ENCODE data around the gene TNF.

DNA sequence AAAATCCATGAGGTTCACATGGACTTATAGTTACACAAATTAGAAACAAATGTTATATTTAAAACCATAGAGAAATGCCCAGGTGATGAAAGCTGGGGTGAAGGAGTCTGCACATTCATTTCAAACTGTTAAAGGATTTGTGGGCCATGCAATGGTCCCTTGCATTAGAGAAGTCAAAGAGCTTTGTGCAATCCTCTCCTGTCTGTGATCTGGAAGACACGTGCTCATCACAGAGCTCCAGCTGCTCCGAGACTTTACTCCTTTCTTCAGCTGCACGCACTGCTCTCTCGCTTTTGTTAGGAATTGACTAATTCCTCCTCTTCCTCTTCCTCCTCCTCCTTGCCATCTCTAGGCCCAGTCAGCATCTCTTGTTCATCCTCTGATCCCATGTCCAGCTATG, 35.6 kb downstream of the TNF start:
- TF ChIP-seq EP300 (IDR thresholded peaks at IDR 0.05): no peak
- TF ChIP-seq, protein P1, sequence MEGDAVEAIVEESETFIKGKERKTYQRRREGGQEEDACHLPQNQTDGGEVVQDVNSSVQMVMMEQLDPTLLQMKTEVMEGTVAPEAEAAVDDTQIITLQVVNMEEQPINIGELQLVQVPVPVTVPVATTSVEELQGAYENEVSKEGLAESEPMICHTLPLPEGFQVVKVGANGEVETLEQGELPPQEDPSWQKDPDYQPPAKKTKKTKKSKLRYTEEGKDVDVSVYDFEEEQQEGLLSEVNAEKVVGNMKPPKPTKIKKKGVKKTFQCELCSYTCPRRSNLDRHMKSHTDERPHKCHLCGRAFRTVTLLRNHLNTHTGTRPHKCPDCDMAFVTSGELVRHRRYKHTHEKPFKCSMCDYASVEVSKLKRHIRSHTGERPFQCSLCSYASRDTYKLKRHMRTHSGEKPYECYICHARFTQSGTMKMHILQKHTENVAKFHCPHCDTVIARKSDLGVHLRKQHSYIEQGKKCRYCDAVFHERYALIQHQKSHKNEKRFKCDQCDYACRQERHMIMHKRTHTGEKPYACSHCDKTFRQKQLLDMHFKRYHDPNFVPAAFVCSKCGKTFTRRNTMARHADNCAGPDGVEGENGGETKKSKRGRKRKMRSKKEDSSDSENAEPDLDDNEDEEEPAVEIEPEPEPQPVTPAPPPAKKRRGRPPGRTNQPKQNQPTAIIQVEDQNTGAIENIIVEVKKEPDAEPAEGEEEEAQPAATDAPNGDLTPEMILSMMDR (IDR thresholded peaks at IDR 0.05): no peak
- no peak for TF ChIP-seq POLR2A (IDR thresholded peaks at IDR 0.05)

Data from tibial nerve (tissue), 4 donors.